ENCODE results near the gene AP1G1. TPM values are rescaled to one million over a fixed set of nuclear protein-coding genes. Genes with fewer than 3 reads are reported as not detected.

The AP1G1 gene
- polyA plus RNA-seq, 1 donor (not counting 4 experiments of a cell fraction or from before 2014, with no cell fraction given) = 62.5 TPM

DNA sequence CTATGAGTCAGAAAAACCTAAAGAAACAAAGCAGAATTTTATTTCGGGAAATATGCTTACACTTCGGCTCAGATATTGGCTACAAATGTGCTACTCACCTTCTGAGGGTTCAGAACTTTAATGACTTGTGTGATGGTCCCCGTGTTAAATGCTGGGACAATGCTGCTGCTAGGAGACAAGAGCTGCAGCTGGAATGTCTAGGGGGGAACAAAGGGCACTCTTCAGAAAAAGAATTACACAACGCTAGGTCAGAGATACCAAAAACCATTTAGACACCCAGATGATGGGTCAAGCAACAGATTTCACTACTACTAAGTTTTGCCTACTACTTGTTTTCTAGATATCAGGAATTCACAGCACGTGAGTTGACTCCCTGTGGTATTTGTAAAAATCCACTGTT, 74.1 kb downstream of the AP1G1 start:
- no peak for DNase-seq (ENCODE audit: low read depth, low spot score)
- H2AFZ ChIP-seq (ENCODE audit: control insufficient read depth, low read length) = no peak overlapping the region
- H3K9ac ChIP-seq (ENCODE audit: control insufficient read depth, extremely low read depth, insufficient read depth, low read length) = no peak overlapping the region
- dilution Hi-C loops (cut with MboI; ENCODE audit: extremely low pct_ligation_motif_present, low sequenced_read_pairs) = no loop called here
- no peak for FAIRE-seq
- no peak overlapping the region for H3K4me3 ChIP-seq (ENCODE audit: control insufficient read depth in 2 of 3, extremely low read depth in 1 of 3, insufficient read depth in 2 of 3, low read depth in 1 of 3, low read length in 3 of 3)
- H3K4me2 ChIP-seq (ENCODE audit: control insufficient read depth, extremely low read depth, insufficient read depth, low read depth, low read length) = no peak overlapping the region
- TF ChIP-seq, protein P1, sequence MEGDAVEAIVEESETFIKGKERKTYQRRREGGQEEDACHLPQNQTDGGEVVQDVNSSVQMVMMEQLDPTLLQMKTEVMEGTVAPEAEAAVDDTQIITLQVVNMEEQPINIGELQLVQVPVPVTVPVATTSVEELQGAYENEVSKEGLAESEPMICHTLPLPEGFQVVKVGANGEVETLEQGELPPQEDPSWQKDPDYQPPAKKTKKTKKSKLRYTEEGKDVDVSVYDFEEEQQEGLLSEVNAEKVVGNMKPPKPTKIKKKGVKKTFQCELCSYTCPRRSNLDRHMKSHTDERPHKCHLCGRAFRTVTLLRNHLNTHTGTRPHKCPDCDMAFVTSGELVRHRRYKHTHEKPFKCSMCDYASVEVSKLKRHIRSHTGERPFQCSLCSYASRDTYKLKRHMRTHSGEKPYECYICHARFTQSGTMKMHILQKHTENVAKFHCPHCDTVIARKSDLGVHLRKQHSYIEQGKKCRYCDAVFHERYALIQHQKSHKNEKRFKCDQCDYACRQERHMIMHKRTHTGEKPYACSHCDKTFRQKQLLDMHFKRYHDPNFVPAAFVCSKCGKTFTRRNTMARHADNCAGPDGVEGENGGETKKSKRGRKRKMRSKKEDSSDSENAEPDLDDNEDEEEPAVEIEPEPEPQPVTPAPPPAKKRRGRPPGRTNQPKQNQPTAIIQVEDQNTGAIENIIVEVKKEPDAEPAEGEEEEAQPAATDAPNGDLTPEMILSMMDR (optimal IDR thresholded peaks at IDR 0.05 in 1 of 3, IDR thresholded peaks at IDR 0.05 in 1 of 3, conservative IDR thresholded peaks at IDR 0.05 in 1 of 3; ENCODE audit: extremely low read depth in 1 of 3, insufficient read depth in 2 of 3, low read length in 3 of 3) = no peak
- TF ChIP-seq EZH2 (IDR thresholded peaks at IDR 0.05; ENCODE audit: low read length) = no peak
- no peaks in the 10 kb centered on the region for H3K4me1 ChIP-seq (ENCODE audit: control insufficient read depth, extremely low read depth, insufficient read depth, low read length)
- no peaks in the 10 kb centered on the region for H4K20me1 ChIP-seq (ENCODE audit: control insufficient read depth, extremely low read depth, insufficient read depth, low read length)
- no peak overlapping the region for H3K27ac ChIP-seq (ENCODE audit: control insufficient read depth, insufficient read depth, low read length)
- H3K36me3 ChIP-seq (ENCODE audit: control insufficient read depth in 2 of 2, extremely low read depth in 1 of 2, insufficient read depth in 2 of 2, low read length in 2 of 2) = peaks cover 16 to 21% of the 10 kb centered on the region in 2 experiments
- no peaks in the 10 kb centered on the region for H3K79me2 ChIP-seq (ENCODE audit: control insufficient read depth, insufficient read depth, low read length)
- no peaks in the 10 kb centered on the region for H3K9me1 ChIP-seq (ENCODE audit: control insufficient read depth, extremely low read depth, insufficient read depth, low read length)
- H3K9me3 ChIP-seq (ENCODE audit: control insufficient read depth, low read depth, low read length) = no peaks in the 10 kb centered on the region
- H3K27me3 ChIP-seq (ENCODE audit: control insufficient read depth, extremely low read depth, insufficient read depth, low read length) = no peaks in the 10 kb centered on the region

DNA sequence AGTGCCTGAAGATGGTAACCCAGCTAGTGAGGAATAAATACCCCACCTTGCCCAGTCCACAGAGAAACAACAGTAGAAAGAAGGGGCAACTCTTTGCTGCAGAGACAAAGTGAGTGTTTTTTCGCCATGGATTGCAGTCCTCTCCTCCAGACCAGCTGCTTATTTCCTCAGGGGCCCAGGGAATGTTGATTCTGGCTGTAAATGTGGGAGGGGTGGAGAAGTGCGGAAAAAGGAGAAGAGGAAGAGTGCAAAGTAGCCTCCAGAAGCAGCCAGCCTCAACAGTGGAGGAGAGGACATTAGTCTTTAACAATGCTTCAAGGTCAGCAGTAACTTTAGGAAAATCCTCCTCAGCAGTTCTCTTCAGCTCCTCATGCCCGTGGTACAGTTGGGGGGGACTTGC, 76.0 kb downstream of the AP1G1 start:
- no peaks in the 10 kb centered on the region for H3K4me1 ChIP-seq (ENCODE audit: control insufficient read depth, extremely low read depth, insufficient read depth, low read length)
- no peaks in the 10 kb centered on the region for H3K9me3 ChIP-seq (ENCODE audit: control insufficient read depth, low read depth, low read length)
- H3K9me1 ChIP-seq (ENCODE audit: control insufficient read depth, extremely low read depth, insufficient read depth, low read length) = no peaks in the 10 kb centered on the region
- no peak overlapping the region for H2AFZ ChIP-seq (ENCODE audit: control insufficient read depth, low read length)
- H4K20me1 ChIP-seq (ENCODE audit: control insufficient read depth, extremely low read depth, insufficient read depth, low read length) = no peaks in the 10 kb centered on the region
- FAIRE-seq (no peak), DNase-seq (ENCODE audit: low read depth, low spot score) (no peak)
- H3K36me3 ChIP-seq (ENCODE audit: control insufficient read depth in 2 of 2, extremely low read depth in 1 of 2, insufficient read depth in 2 of 2, low read length in 2 of 2) = peaks cover 10 to 18% of the 10 kb centered on the region in 2 experiments
- no peaks in the 10 kb centered on the region for H3K79me2 ChIP-seq (ENCODE audit: control insufficient read depth, insufficient read depth, low read length)
- no peak overlapping the region for H3K4me2 ChIP-seq (ENCODE audit: control insufficient read depth, extremely low read depth, insufficient read depth, low read depth, low read length)
- H3K27ac ChIP-seq (ENCODE audit: control insufficient read depth, insufficient read depth, low read length) = no peak overlapping the region
- TF ChIP-seq EZH2 (IDR thresholded peaks at IDR 0.05; ENCODE audit: low read length) = no peak
- TF ChIP-seq, protein P1 (optimal IDR thresholded peaks at IDR 0.05 in 1 of 3, IDR thresholded peaks at IDR 0.05 in 1 of 3, conservative IDR thresholded peaks at IDR 0.05 in 1 of 3; ENCODE audit: extremely low read depth in 1 of 3, insufficient read depth in 2 of 3, low read length in 3 of 3) = no peak
- no peak overlapping the region for H3K4me3 ChIP-seq (ENCODE audit: control insufficient read depth in 2 of 3, extremely low read depth in 1 of 3, insufficient read depth in 2 of 3, low read depth in 1 of 3, low read length in 3 of 3)
- no peaks in the 10 kb centered on the region for H3K27me3 ChIP-seq (ENCODE audit: control insufficient read depth, extremely low read depth, insufficient read depth, low read length)
- dilution Hi-C loops (cut with MboI; ENCODE audit: extremely low pct_ligation_motif_present, low sequenced_read_pairs) = no loop called here
- no peak overlapping the region for H3K9ac ChIP-seq (ENCODE audit: control insufficient read depth, extremely low read depth, insufficient read depth, low read length)

All from keratinocyte (primary cell).